Ishikawa (cell line): ENCODE data around the gene CAMK1.

Experiments
- CEBPB ChIP-seq: IDR thresholded peaks from 2 replicates; pipeline ENCODE4 v1.6.1; 2012
- CREB1 ChIP-seq: IDR thresholded peaks from 2 replicates; pipeline ENCODE4 v1.6.1; 2012; ENCODE audit warnings: low read depth
- EP300 ChIP-seq: IDR thresholded peaks from 2 replicates; pipeline ENCODE4 v1.6.1; 2012; ENCODE audit warnings: borderline replicate concordance
- REST ChIP-seq: IDR thresholded peaks from 2 replicates; pipeline ENCODE4 v1.6.1; 2012; ENCODE audit warnings: low read depth, mild to moderate bottlenecking
- TAF1 ChIP-seq: IDR thresholded peaks from 2 replicates; pipeline ENCODE4 v1.6.1; 2012; ENCODE audit warnings: low read depth, mild to moderate bottlenecking
- TCF12 ChIP-seq: IDR thresholded peaks from 2 replicates; pipeline ENCODE4 v1.6.1; 2012; ENCODE audit warnings: low read depth
- TEAD4 ChIP-seq: IDR thresholded peaks from 2 replicates; pipeline ENCODE4 v1.6.1; 2012
- YY1 ChIP-seq: IDR thresholded peaks from 2 replicates; pipeline ENCODE4 v1.6.1; 2012; ENCODE audit warnings: low read depth
- TF ChIP-seq, protein P1 (sequence below): IDR thresholded peaks from 2 replicates; pipeline ENCODE4 v1.6.1; 2012
- TF ChIP-seq, protein P2 (sequence below): IDR thresholded peaks from 2 replicates; pipeline ENCODE4 v1.6.1; 2012

- TF ChIP-seq, protein P1, sequence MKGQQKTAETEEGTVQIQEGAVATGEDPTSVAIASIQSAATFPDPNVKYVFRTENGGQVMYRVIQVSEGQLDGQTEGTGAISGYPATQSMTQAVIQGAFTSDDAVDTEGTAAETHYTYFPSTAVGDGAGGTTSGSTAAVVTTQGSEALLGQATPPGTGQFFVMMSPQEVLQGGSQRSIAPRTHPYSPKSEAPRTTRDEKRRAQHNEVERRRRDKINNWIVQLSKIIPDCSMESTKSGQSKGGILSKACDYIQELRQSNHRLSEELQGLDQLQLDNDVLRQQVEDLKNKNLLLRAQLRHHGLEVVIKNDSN = no peak
- TF ChIP-seq YY1 (no peak), CREB1 (no peak), REST (no peak), TAF1 (no peak), EP300 (no peak), CEBPB (no peak), TEAD4 (no peak), TCF12 (no peak)
- TF ChIP-seq, protein P2, sequence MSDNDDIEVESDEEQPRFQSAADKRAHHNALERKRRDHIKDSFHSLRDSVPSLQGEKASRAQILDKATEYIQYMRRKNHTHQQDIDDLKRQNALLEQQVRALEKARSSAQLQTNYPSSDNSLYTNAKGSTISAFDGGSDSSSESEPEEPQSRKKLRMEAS = no peak
These were observed 59.5 kb downstream of the CAMK1 start for GRCh38 chr3:9710174-9710739.
